ENCODE measurements around the gene ENTREP1.

The ENTREP1 gene

DNA sequence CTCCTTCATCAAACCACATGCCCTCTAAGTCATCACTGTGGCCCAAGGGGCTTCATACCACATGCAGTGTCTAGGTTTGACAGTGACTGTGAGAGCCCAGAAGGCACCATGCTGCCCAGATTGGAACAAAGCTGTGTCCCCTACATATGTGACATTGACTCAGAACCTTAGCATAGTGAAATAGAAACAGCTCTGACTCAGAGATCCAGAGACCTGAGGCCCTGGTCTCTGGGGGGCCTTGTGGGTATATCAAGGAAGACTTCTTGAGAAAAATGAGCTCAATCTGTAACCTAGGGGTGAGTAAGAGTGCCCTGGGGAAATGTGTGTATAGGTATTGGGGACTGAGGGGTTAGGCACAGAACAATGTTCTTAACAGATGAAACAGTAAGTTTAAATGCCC, 7.1 kb upstream of the ENTREP1 start:
- TF ChIP-seq SPI1 (IDR thresholded peaks at IDR 0.05; ENCODE audit: low read depth, low read length) (no peak), TAF1 (IDR thresholded peaks at IDR 0.05; ENCODE audit: low read depth, low read length) (no peak), POU2F2 (IDR thresholded peaks at IDR 0.05; ENCODE audit: low read depth, low read length) (no peak), PAX5 (IDR thresholded peaks at IDR 0.05; ENCODE audit: insufficient read depth, low read length, severe bottlenecking) (no peak), POLR2A (IDR thresholded peaks at IDR 0.05; ENCODE audit: low read depth, low read length) (no peak), POLR2AphosphoS5 (IDR thresholded peaks at IDR 0.05; ENCODE audit: low read depth, low read length) (no peak)
- DNase-seq (ENCODE audit: insufficient read length, low spot score) (no peak), FAIRE-seq (no peak)

DNA sequence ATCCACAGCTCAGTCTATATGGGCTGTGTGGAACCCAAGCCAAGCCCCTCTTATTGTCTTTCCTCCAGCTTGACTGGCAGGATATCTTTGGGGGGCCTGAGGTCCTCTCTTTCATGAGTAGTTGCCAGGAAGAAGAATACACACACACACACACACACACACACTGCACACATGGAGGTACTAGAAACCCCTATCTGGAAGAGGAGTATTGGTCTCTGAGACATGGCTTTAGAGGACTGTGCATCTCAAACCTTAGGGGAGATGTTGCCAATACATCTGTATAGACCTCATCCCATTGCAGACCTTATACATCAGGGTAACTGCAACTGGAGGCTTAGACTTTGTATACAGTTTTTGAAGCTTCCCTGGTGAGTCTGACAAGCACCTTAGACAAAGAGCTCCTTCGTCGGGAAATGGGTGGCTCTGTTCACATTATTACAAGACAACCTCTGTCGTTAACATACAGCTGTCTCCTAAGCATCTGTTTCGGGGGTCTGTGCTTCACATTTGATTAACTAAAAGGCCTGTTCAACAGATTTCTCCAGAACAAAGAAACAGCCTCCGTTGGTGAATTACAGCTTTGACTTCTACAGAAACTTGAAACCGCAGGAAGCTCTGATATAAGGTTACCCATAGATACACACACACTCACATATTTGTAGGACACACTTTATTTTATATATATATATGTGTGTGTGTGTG, 5.5 kb upstream of the ENTREP1 start:
- FAIRE-seq (no peak), DNase-seq (ENCODE audit: insufficient read length, low spot score) (no peak)
- TF ChIP-seq TAF1 (IDR thresholded peaks at IDR 0.05; ENCODE audit: low read depth, low read length): no peak
- TF ChIP-seq POU2F2 (IDR thresholded peaks at IDR 0.05; ENCODE audit: low read depth, low read length): no peak
- TF ChIP-seq PAX5 (IDR thresholded peaks at IDR 0.05; ENCODE audit: insufficient read depth, low read length, severe bottlenecking): no peak
- TF ChIP-seq POLR2AphosphoS5 (IDR thresholded peaks at IDR 0.05; ENCODE audit: low read depth, low read length): no peak
- no peak for TF ChIP-seq SPI1 (IDR thresholded peaks at IDR 0.05; ENCODE audit: low read depth, low read length)
- no peak for TF ChIP-seq POLR2A (IDR thresholded peaks at IDR 0.05; ENCODE audit: low read depth, low read length)

DNA sequence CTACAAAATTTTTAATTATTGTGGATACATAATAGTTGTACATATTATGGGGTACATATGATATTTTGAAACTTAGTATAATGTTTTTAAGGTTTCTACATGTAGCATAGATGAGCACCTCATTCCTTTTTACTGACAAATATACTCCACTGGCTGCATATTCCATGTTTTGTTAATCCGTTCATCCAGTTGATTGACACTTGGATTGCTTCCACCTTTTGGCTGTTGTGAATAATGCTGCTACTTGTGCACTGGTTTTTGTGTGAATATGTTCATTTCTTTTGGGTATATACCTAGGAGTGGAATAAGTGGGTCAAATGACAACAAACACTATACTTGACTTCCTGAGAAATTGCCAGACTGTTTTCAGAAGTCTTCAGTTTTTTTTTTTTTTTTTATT, 2.8 kb upstream of the ENTREP1 start:
- TF ChIP-seq TAF1 (IDR thresholded peaks at IDR 0.05; ENCODE audit: low read depth, low read length) (no peak), PAX5 (IDR thresholded peaks at IDR 0.05; ENCODE audit: insufficient read depth, low read length, severe bottlenecking) (no peak), POLR2AphosphoS5 (IDR thresholded peaks at IDR 0.05; ENCODE audit: low read depth, low read length) (no peak), POLR2A (IDR thresholded peaks at IDR 0.05; ENCODE audit: low read depth, low read length) (no peak), POU2F2 (IDR thresholded peaks at IDR 0.05; ENCODE audit: low read depth, low read length) (no peak), SPI1 (IDR thresholded peaks at IDR 0.05; ENCODE audit: low read depth, low read length) (no peak)
- DNase-seq (ENCODE audit: insufficient read length, low spot score) (no peak), FAIRE-seq (no peak)

DNA sequence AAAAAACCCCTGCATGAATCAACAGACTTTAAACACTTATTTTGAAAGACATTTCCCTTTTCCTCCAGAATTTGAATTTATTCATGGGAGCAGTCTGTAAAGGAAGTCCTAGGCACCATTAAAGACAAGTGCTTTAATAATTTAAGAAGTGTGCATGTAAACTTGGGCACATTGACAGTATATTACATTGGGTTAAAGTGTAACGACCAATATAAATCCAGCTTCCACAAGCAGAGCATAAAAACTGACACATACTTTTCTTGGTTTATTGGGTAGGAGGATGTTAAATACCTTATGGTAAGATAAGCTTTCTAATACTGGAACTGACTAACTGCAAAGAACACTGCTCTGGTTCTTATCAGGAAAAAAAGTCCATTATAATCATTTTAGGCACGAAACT, 1.2 kb upstream of the ENTREP1 start:
- no peak for DNase-seq (ENCODE audit: insufficient read length, low spot score)
- FAIRE-seq: no peak
- no peak for TF ChIP-seq PAX5 (IDR thresholded peaks at IDR 0.05; ENCODE audit: insufficient read depth, low read length, severe bottlenecking)
- TF ChIP-seq SPI1 (IDR thresholded peaks at IDR 0.05; ENCODE audit: low read depth, low read length): no peak
- no peak for TF ChIP-seq TAF1 (IDR thresholded peaks at IDR 0.05; ENCODE audit: low read depth, low read length)
- no peak for TF ChIP-seq POU2F2 (IDR thresholded peaks at IDR 0.05; ENCODE audit: low read depth, low read length)
- no peak for TF ChIP-seq POLR2AphosphoS5 (IDR thresholded peaks at IDR 0.05; ENCODE audit: low read depth, low read length)
- TF ChIP-seq POLR2A (IDR thresholded peaks at IDR 0.05; ENCODE audit: low read depth, low read length): no peak

DNA sequence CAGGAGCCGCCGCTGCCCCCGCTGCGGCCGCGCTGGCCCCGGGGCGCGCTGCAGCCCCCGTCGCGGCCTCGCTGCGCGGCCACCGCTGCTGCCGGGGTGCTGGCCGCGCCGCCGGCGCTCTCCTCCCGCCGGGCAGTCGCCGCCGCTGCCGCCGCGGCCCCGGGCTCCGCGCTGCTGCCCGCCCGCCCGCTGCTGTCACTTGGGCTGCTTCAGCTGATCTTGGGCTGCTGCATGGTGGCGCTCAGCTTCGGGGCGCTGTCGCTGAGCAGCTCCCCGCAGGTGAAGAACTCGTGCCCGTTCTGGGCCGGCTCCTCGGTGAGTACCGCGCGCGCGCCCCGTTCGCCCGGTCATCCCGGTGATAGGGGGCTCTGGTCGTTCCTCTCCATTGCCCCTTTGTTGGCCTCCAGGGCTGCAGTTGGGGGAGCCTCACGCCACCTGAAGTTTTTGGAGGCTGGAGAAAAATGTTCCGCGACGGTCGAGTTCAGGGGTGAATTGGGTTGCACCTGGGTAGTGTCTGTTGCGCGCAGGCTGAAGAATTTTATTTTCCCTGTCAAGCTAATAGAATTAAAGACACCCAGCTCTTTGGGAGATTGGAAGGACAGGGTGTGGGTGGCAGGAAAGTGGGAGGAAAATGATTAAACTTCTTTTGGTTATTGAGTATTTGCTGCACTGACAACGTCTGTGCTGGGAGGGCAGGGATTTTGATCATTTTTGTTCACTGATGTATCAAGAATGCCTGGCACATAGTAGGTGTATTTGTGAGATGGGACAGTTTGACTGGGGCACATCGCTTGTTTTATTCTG, 596 bp downstream of the ENTREP1 start:
- no peak for FAIRE-seq
- TF ChIP-seq POLR2A (IDR thresholded peaks at IDR 0.05; ENCODE audit: low read depth, low read length): no peak
- no peak for TF ChIP-seq TAF1 (IDR thresholded peaks at IDR 0.05; ENCODE audit: low read depth, low read length)
- TF ChIP-seq POU2F2 (IDR thresholded peaks at IDR 0.05; ENCODE audit: low read depth, low read length): no peak
- no peak for TF ChIP-seq POLR2AphosphoS5 (IDR thresholded peaks at IDR 0.05; ENCODE audit: low read depth, low read length)
- no peak for TF ChIP-seq PAX5 (IDR thresholded peaks at IDR 0.05; ENCODE audit: insufficient read depth, low read length, severe bottlenecking)
- no peak for TF ChIP-seq SPI1 (IDR thresholded peaks at IDR 0.05; ENCODE audit: low read depth, low read length)
- no peak for DNase-seq (ENCODE audit: insufficient read length, low spot score)

DNA sequence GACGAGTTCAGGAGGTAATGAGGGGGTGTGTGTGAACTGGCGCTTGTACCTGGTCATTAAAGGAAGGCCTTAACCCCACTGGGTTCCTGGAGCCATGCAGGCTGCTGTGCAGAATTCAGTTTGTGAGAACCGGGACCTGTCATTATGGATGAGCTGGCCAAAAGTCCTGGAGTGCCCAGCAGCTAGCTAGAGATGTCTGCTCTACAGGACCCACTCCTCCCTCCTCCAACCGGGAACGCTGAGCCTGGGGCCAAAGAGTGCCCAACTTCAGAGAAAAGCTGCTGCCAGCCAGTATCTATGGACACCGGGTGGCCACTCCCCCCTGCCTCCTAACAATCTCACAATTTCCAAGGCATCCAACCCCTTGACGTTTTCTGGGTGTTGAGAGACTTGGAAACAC, 1.2 kb downstream of the ENTREP1 start:
- FAIRE-seq (no peak), DNase-seq (ENCODE audit: insufficient read length, low spot score) (no peak)
- TF ChIP-seq POU2F2 (IDR thresholded peaks at IDR 0.05; ENCODE audit: low read depth, low read length) (no peak), SPI1 (IDR thresholded peaks at IDR 0.05; ENCODE audit: low read depth, low read length) (no peak), PAX5 (IDR thresholded peaks at IDR 0.05; ENCODE audit: insufficient read depth, low read length, severe bottlenecking) (no peak), POLR2AphosphoS5 (IDR thresholded peaks at IDR 0.05; ENCODE audit: low read depth, low read length) (no peak), POLR2A (IDR thresholded peaks at IDR 0.05; ENCODE audit: low read depth, low read length) (no peak), TAF1 (IDR thresholded peaks at IDR 0.05; ENCODE audit: low read depth, low read length) (no peak)

DNA sequence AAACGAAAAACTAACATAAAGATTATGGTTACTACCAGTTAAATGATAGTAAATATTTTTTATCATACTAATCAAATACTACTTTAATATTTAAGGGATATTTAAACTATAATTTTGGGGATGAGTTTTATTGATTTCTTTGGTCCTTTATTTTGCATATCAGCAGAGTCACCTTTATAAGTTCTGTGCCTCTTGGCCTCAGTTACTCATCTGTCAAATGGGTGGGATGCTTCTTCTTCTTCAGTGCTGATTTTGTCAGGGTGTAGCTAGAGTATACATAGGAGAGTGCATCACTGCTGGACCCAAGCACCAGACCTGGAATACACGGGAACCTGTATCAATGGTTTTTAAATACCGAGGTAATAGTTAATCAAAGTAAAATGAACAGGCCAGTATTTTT, 5.6 kb downstream of the ENTREP1 start:
- DNase-seq (ENCODE audit: insufficient read length, low spot score): no peak
- FAIRE-seq: no peak
- TF ChIP-seq TAF1 (IDR thresholded peaks at IDR 0.05; ENCODE audit: low read depth, low read length) (no peak), SPI1 (IDR thresholded peaks at IDR 0.05; ENCODE audit: low read depth, low read length) (no peak), POU2F2 (IDR thresholded peaks at IDR 0.05; ENCODE audit: low read depth, low read length) (no peak), POLR2AphosphoS5 (IDR thresholded peaks at IDR 0.05; ENCODE audit: low read depth, low read length) (no peak), POLR2A (IDR thresholded peaks at IDR 0.05; ENCODE audit: low read depth, low read length) (no peak), PAX5 (IDR thresholded peaks at IDR 0.05; ENCODE audit: insufficient read depth, low read length, severe bottlenecking) (no peak)

DNA sequence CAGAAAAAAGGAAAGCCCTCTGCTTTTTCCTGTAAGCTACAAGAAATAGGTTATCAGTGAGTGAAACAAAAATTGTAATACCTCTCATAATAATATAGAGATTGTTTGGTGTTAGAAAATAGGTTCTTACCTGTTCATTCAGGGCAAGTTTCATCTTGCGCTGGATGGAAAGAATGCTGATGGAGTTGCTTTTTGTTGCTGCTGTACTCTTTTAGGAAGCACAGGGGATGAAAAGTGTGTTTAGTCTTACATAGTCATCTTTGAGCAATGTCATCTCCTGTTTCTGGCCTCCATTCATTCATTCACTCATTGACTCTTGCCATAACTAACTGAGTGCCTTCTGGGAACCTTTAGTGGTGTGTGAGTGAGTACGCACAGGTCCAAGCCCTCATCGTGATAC, 6.4 kb downstream of the ENTREP1 start:
- no peak for FAIRE-seq
- TF ChIP-seq POU2F2 (IDR thresholded peaks at IDR 0.05; ENCODE audit: low read depth, low read length) (no peak), POLR2AphosphoS5 (IDR thresholded peaks at IDR 0.05; ENCODE audit: low read depth, low read length) (no peak), SPI1 (IDR thresholded peaks at IDR 0.05; ENCODE audit: low read depth, low read length) (no peak), TAF1 (IDR thresholded peaks at IDR 0.05; ENCODE audit: low read depth, low read length) (no peak), POLR2A (IDR thresholded peaks at IDR 0.05; ENCODE audit: low read depth, low read length) (no peak), PAX5 (IDR thresholded peaks at IDR 0.05; ENCODE audit: insufficient read depth, low read length, severe bottlenecking) (no peak)

DNA sequence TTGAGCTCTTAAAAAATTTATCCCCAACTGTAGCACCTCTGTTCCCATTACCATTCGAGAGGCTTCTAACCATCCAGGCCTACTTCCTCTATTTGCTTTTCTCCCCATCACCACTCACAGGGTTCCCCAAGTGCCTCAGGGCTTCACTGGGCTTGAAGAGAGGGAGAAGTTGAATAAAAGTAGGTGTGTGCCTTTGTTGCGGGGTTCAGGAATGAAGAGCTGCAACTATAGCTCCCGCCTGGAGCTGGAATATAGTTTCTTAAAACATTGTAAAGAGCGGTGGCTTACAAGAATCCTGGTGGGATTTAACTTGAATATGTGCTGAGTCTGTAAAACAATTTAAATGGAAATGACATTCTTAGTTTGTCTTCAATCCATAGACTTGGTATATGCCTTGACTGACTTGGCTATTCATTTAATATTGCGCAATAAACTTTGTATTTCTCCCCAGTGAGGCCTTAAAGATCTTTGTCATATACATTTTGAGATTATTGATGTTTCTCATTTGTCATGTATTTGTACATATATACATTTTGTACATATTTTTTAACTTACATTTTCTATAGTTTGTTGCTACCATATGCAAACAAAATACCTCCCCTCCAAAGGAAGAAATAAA, 7.2 kb downstream of the ENTREP1 start:
- DNase-seq (ENCODE audit: insufficient read length, low spot score) (no peak), FAIRE-seq (no peak)
- TF ChIP-seq POLR2A (IDR thresholded peaks at IDR 0.05; ENCODE audit: low read depth, low read length) (no peak), PAX5 (IDR thresholded peaks at IDR 0.05; ENCODE audit: insufficient read depth, low read length, severe bottlenecking) (no peak), TAF1 (IDR thresholded peaks at IDR 0.05; ENCODE audit: low read depth, low read length) (no peak), POU2F2 (IDR thresholded peaks at IDR 0.05; ENCODE audit: low read depth, low read length) (no peak), SPI1 (IDR thresholded peaks at IDR 0.05; ENCODE audit: low read depth, low read length) (no peak), POLR2AphosphoS5 (IDR thresholded peaks at IDR 0.05; ENCODE audit: low read depth, low read length) (no peak)

More for the DNA sequence above, 6.4 kb downstream of the ENTREP1 start:
- DNase-seq (ENCODE audit: insufficient read length, low spot score): no peak
